Prostate gland (tissue), 2 donors: Measurements from ENCODE around the gene CEP41.

Source experiments
- CTCF ChIP-seq, 4 experiments: fragments of 200-600 bp in 2 of 4; fragments of 450-650 bp in 2 of 4; sonication (generic) in 2 of 4; IDR thresholded peaks; 1 replicate in 3 of 4; 2 replicates in 1 of 4; pipeline ENCODE4 v1.5.1; 2016 to 2019; ENCODE audit warnings: antibody characterized with exemption in 4 of 4, mild to moderate bottlenecking in 2 of 4, moderate library complexity in 2 of 4
- POLR2A ChIP-seq: fragments of 450-650 bp; IDR thresholded peaks from one replicate; pipeline ENCODE4 v1.6.1; 2016; ENCODE audit warnings: antibody characterized with exemption, mild to moderate bottlenecking
- POLR2AphosphoS5 ChIP-seq: sonication (generic); formaldehyde crosslinking; IDR thresholded peaks from one replicate; pipeline ENCODE4 v1.6.1; 2017; ENCODE audit warnings: antibody characterized with exemption

DNA sequence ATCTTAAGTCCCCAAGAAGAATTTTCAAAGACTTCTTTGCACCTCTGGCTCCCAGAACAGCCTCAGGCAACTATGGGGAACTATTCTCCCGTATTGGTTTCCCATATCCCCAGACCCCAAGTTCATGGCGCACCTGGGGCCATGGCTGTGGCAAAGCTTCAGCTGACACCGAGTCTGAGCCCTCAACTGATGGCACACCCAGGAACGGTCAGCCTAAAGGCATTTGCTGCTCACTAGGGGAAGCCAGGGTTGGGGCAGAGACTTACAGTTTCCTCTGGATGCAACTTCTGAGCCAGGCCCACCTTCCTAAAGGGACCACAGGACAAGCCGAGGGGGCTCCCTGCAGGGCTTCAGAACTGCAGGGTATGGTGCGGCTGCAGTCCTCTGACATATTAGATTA lies 74.3 kb downstream of the CEP41 start:
- TF ChIP-seq CTCF (IDR thresholded peaks at IDR 0.05) (no peak), POLR2A (no peak), POLR2AphosphoS5 (no peak)
